Mesenchymal stem cell (in vitro differentiated cells and primary cell): ENCODE measurements around the gene FRY.

ENCODE experiments used
- DNase-seq: peaks from one replicate; pipeline ENCODE4 v3.0.0-alpha.2; 2013
- H2AFZ ChIP-seq: one replicate; pipeline ENCODE4 v1.6.1; 2013; ENCODE audit warnings: low read depth, mild to moderate bottlenecking, control low read depth, inconsistent platforms, low read length, moderate library complexity
- H2AK5ac ChIP-seq: 2 replicates; pipeline ENCODE4 v1.6.1; 2013; ENCODE audit warnings: low read length, moderate library complexity, mild to moderate bottlenecking, inconsistent platforms; ENCODE audit not compliant: severe bottlenecking
- H2BK120ac ChIP-seq: one replicate; pipeline ENCODE4 v1.6.1; 2013; ENCODE audit warnings: low read depth, mild to moderate bottlenecking, inconsistent platforms, low read length, moderate library complexity
- H2BK12ac ChIP-seq, 2 experiments: one replicate each; pipeline ENCODE4 v1.6.1; 2013; ENCODE audit warnings: inconsistent platforms in 2 of 2, low read length in 2 of 2, mild to moderate bottlenecking in 2 of 2, moderate library complexity in 2 of 2, control low read depth in 1 of 2
- H2BK15ac ChIP-seq: one replicate; pipeline ENCODE4 v1.6.1; 2013; ENCODE audit warnings: mild to moderate bottlenecking, low read depth, inconsistent platforms; ENCODE audit not compliant: poor library complexity, severe bottlenecking
- H2BK5ac ChIP-seq: 2 replicates; pipeline ENCODE4 v1.6.1; 2013; ENCODE audit warnings: low read depth, mild to moderate bottlenecking, low read length, control low read depth, inconsistent platforms; ENCODE audit not compliant: poor library complexity, severe bottlenecking
- H3K14ac ChIP-seq, 2 experiments: one replicate each; pipeline ENCODE4 v1.6.1; 2013; ENCODE audit warnings: inconsistent platforms in 2 of 2, low read length in 2 of 2, control low read depth in 1 of 2, mild to moderate bottlenecking in 1 of 2, moderate library complexity in 1 of 2
- H3K18ac ChIP-seq, 2 experiments: one replicate each; pipeline ENCODE4 v1.6.1; 2013; ENCODE audit warnings: inconsistent platforms in 2 of 2, low read length in 2 of 2, control low read depth in 1 of 2, low read depth in 1 of 2, mild to moderate bottlenecking in 1 of 2
- H3K23ac ChIP-seq, 2 experiments: one replicate each; pipeline ENCODE4 v1.6.1; 2013; ENCODE audit warnings: inconsistent platforms in 2 of 2, low read length in 2 of 2, mild to moderate bottlenecking in 2 of 2, moderate library complexity in 2 of 2, control low read depth in 1 of 2
- H3K27ac ChIP-seq: 2 replicates; pipeline ENCODE4 v1.5.1; 2013; ENCODE audit warnings: mild to moderate bottlenecking, moderate library complexity, low read length, control low read depth, inconsistent platforms; ENCODE audit not compliant: poor library complexity, severe bottlenecking
- H3K27me3 ChIP-seq, 2 experiments: 2 replicates each; pipeline versions ENCODE4 v1.6.1 to v1.7.0; 2013; ENCODE audit warnings: low read length in 2 of 2, mild to moderate bottlenecking in 2 of 2, moderate library complexity in 2 of 2, control low read depth in 1 of 2, inconsistent platforms in 1 of 2; ENCODE audit not compliant: control insufficient read depth in 1 of 2, insufficient read depth in 1 of 2
- H3K36me3 ChIP-seq, 2 experiments: 2 replicates each; pipeline versions ENCODE4 v1.6.1 to v1.7.0; 2013; ENCODE audit warnings: low read length in 2 of 2, control low read depth in 1 of 2, inconsistent platforms in 1 of 2, low read depth in 1 of 2, mild to moderate bottlenecking in 1 of 2; ENCODE audit not compliant: insufficient read depth in 2 of 2, control insufficient read depth in 1 of 2
- H3K4ac ChIP-seq, 2 experiments: one replicate each; pipeline ENCODE4 v1.6.1; 2013; ENCODE audit warnings: inconsistent platforms in 2 of 2, low read length in 2 of 2, mild to moderate bottlenecking in 2 of 2, moderate library complexity in 2 of 2, control low read depth in 1 of 2, low read depth in 1 of 2
- H3K4me1 ChIP-seq: 2 replicates; pipeline ENCODE4 v1.6.1; 2013; ENCODE audit warnings: low read depth, low read length, control low read depth; ENCODE audit not compliant: control insufficient read depth, insufficient read depth
- H3K4me2 ChIP-seq: 2 replicates; pipeline ENCODE4 v1.6.1; 2013; ENCODE audit warnings: low read length, mild to moderate bottlenecking, inconsistent platforms; ENCODE audit not compliant: poor library complexity, severe bottlenecking
- H3K4me3 ChIP-seq, 2 experiments: 2 replicates each; pipeline versions ENCODE4 v1.5.1 to v1.7.0; 2013; ENCODE audit warnings: low read length in 2 of 2, mild to moderate bottlenecking in 2 of 2, control low read depth in 1 of 2, low read depth in 1 of 2; ENCODE audit not compliant: insufficient read depth in 1 of 2
- H3K79me1 ChIP-seq: replicated peaks from 2 replicates; pipeline ENCODE4 v1.6.1; 2013; ENCODE audit warnings: mild to moderate bottlenecking, control low read depth, low read length, inconsistent platforms; ENCODE audit not compliant: poor library complexity, severe bottlenecking
- H3K9ac ChIP-seq: 2 replicates; pipeline ENCODE4 v1.7.0; 2013; ENCODE audit warnings: mild to moderate bottlenecking, low read length, moderate library complexity
- H3K9me3 ChIP-seq: 2 replicates; pipeline ENCODE4 v1.7.0; 2013; ENCODE audit warnings: mild to moderate bottlenecking, low read length; ENCODE audit not compliant: control insufficient read depth
- H4K8ac ChIP-seq: one replicate; pipeline ENCODE4 v1.6.1; 2013; ENCODE audit warnings: inconsistent platforms, mild to moderate bottlenecking, low read length, moderate library complexity
- H4K91ac ChIP-seq: one replicate; pipeline ENCODE4 v1.6.1; 2013; ENCODE audit warnings: mild to moderate bottlenecking, low read length, inconsistent platforms
- WGBS: methylation state at CpG from one replicate; pipeline ENCODE4 v1.1.7; 2013; ENCODE audit warnings: mixed read lengths; 5-methylcytosine and 5-hydroxymethylcytosine counted together

FRY gene

GRCh38 chr13:32178763-32179162 lies 147.2 kb downstream of the FRY start:
- Histone ChIP-seq H4K91ac (no peak overlapping the region), H3K23ac (no peak overlapping the region), H3K27ac (no peak overlapping the region), H2AK5ac (no peak overlapping the region), H2BK5ac (no peak overlapping the region), H3K4me1 (no peaks in the 10 kb centered on the region), H3K9me3 (no peaks in the 10 kb centered on the region), H3K36me3 (peaks cover 0 to 6% of the 10 kb centered on the region in 2 experiments), H2BK12ac (no peak overlapping the region), H3K18ac (no peak overlapping the region), H3K4me2 (no peak overlapping the region), H2BK120ac (no peak overlapping the region), H2BK15ac (no peak overlapping the region), H3K27me3 (no peaks in the 10 kb centered on the region), H4K8ac (no peak overlapping the region), H3K14ac (no peak overlapping the region), H2AFZ (no peak overlapping the region), H3K79me1 (no peaks in the 10 kb centered on the region), H3K4me3 (no peak overlapping the region), H3K4ac (no peak overlapping the region), H3K9ac (no peak overlapping the region)
- WGBS = 97% methylated on average over 4 of the region's 5 CpGs
- DNase-seq = no peak

- H2BK120ac ChIP-seq = no peak overlapping the region
- H3K18ac ChIP-seq = no peak overlapping the region
- WGBS = 100% methylated on average over 2 of the region's 2 CpGs
- no peak overlapping the region for H3K4ac ChIP-seq
- no peaks in the 10 kb centered on the region for H3K79me1 ChIP-seq
- no peak overlapping the region for H4K91ac ChIP-seq
- H3K23ac ChIP-seq = no peak overlapping the region
- H3K14ac ChIP-seq = no peak overlapping the region
- no peak for DNase-seq
- H3K36me3 ChIP-seq = peaks cover 0 to 9% of the 10 kb centered on the region in 2 experiments
- H2AK5ac ChIP-seq = no peak overlapping the region
- H3K9me3 ChIP-seq = no peaks in the 10 kb centered on the region
- H3K4me3 ChIP-seq = no peak overlapping the region
- no peak overlapping the region for H2BK5ac ChIP-seq
- H2BK15ac ChIP-seq = no peak overlapping the region
- no peak overlapping the region for H4K8ac ChIP-seq
- H3K9ac ChIP-seq = no peak overlapping the region
- no peak overlapping the region for H2AFZ ChIP-seq
- no peak overlapping the region for H3K27ac ChIP-seq
- no peak overlapping the region for H3K4me2 ChIP-seq
- no peaks in the 10 kb centered on the region for H3K27me3 ChIP-seq
- H3K4me1 ChIP-seq = no peaks in the 10 kb centered on the region
- no peak overlapping the region for H2BK12ac ChIP-seq
Measured at GRCh38 chr13:32179708-32180107, 148.1 kb downstream of the FRY start.

GRCh38 chr13:32187651-32188050 lies 156.1 kb downstream of the FRY start:
- H3K4me3 ChIP-seq = no peak overlapping the region
- H2BK120ac ChIP-seq = no peak overlapping the region
- no peak overlapping the region for H2BK5ac ChIP-seq
- H3K36me3 ChIP-seq = peaks cover 0 to 24% of the 10 kb centered on the region in 2 experiments
- no peak overlapping the region for H3K4me2 ChIP-seq
- no peak overlapping the region for H3K27ac ChIP-seq
- H3K9me3 ChIP-seq = no peaks in the 10 kb centered on the region
- H2AK5ac ChIP-seq = no peak overlapping the region
- H2AFZ ChIP-seq = no peak overlapping the region
- H3K18ac ChIP-seq = no peak overlapping the region
- no peak overlapping the region for H3K14ac ChIP-seq
- WGBS = 100% methylated on average over 1 of the region's 2 CpGs
- H3K4me1 ChIP-seq = no peaks in the 10 kb centered on the region
- no peak overlapping the region for H2BK15ac ChIP-seq
- H2BK12ac ChIP-seq = no peak overlapping the region
- no peak for DNase-seq
- H4K91ac ChIP-seq = no peak overlapping the region
- no peak overlapping the region for H3K9ac ChIP-seq
- no peaks in the 10 kb centered on the region for H3K27me3 ChIP-seq
- no peak overlapping the region for H4K8ac ChIP-seq
- no peak overlapping the region for H3K23ac ChIP-seq
- no peaks in the 10 kb centered on the region for H3K79me1 ChIP-seq
- no peak overlapping the region for H3K4ac ChIP-seq

GRCh38 chr13:32191452-32191998 lies 160.0 kb downstream of the FRY start:
- Histone ChIP-seq H3K4ac (no peak overlapping the region), H2BK5ac (no peak overlapping the region), H2BK120ac (no peak overlapping the region), H3K36me3 (peaks cover 0 to 10% of the 10 kb centered on the region in 2 experiments), H4K8ac (no peak overlapping the region), H3K27ac (no peak overlapping the region), H3K27me3 (no peaks in the 10 kb centered on the region), H3K4me2 (no peak overlapping the region), H4K91ac (no peak overlapping the region), H2AK5ac (no peak overlapping the region), H2AFZ (no peak overlapping the region), H3K4me1 (no peaks in the 10 kb centered on the region), H3K9me3 (no peaks in the 10 kb centered on the region), H3K23ac (no peak overlapping the region), H2BK15ac (no peak overlapping the region), H3K14ac (no peak overlapping the region), H3K79me1 (no peaks in the 10 kb centered on the region), H2BK12ac (no peak overlapping the region), H3K9ac (no peak overlapping the region), H3K18ac (no peak overlapping the region), H3K4me3 (no peak overlapping the region)
- no peak for DNase-seq
- WGBS = 83% methylated on average over 1 of the region's 2 CpGs
